AG04449 (cell line): ENCODE results near the gene ENTPD7.

Experiments
- CTCF ChIA-PET: fragments of 350-600 bp; formaldehyde crosslinking; extraction: SDS; loops from one replicate; lab custom pipeline; 2021; ENCODE audit warnings: antibody characterized with exemption; lab: Yijun Ruan, JAX
- POLR2A ChIA-PET: fragments of 400-600, 350-600 bp; formaldehyde crosslinking; extraction: SDS; loops from one replicate; lab custom pipeline; 2020; ENCODE audit warnings: antibody characterized with exemption, inconsistent platforms; lab: Yijun Ruan, JAX
- DNase-seq: peaks from one replicate; pipeline ENCODE4 v3.0.0-alpha.2; 2010; ENCODE audit warnings: low read depth, low spot score
- H3K4me3 ChIP-seq: 2 replicates; pipeline ENCODE4 v1.5.1; 2011; ENCODE audit warnings: low read depth, mild to moderate bottlenecking, control low read depth, low read length
- TF ChIP-seq, protein P1 (sequence below): IDR thresholded peaks from one replicate; pipeline ENCODE4 v1.5.1; 2011; ENCODE audit warnings: mild to moderate bottlenecking, moderate library complexity, low read length, control low read depth, inconsistent platforms; ENCODE audit not compliant: insufficient read depth; ENCODE audit errors: missing control alignments

The ENTPD7 gene

DNA sequence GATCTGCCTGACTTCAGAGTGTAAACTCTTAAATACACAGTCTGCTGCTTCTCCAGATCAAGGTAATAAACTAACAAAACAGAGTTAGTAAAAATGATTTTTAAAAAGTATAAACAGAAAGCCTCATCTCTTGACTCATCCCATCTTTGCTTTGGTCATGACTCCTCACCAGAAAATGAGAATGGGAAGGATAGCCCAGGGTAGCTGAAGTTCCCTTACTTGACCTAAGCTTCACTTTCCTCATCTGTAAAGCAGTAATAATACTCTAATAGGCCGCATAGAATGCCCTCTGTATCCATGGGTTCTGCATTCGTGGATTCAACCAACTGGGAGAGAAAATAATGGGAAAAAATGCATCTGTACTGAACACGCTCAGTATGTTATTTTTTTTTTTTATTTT, 27.8 kb upstream of the ENTPD7 start:
- H3K4me3 ChIP-seq = no peak overlapping the region
- POLR2A ChIA-PET = interaction anchor here (1.7 kb wide), 1 partner anchor 10 kb away, joined by 7 read pairs; no protein-coding TSS in a partner anchor

GRCh38 chr10:99633832-99634231, 25.5 kb upstream of the ENTPD7 start:
- DNase-seq = no peak
- TF ChIP-seq, protein P1, sequence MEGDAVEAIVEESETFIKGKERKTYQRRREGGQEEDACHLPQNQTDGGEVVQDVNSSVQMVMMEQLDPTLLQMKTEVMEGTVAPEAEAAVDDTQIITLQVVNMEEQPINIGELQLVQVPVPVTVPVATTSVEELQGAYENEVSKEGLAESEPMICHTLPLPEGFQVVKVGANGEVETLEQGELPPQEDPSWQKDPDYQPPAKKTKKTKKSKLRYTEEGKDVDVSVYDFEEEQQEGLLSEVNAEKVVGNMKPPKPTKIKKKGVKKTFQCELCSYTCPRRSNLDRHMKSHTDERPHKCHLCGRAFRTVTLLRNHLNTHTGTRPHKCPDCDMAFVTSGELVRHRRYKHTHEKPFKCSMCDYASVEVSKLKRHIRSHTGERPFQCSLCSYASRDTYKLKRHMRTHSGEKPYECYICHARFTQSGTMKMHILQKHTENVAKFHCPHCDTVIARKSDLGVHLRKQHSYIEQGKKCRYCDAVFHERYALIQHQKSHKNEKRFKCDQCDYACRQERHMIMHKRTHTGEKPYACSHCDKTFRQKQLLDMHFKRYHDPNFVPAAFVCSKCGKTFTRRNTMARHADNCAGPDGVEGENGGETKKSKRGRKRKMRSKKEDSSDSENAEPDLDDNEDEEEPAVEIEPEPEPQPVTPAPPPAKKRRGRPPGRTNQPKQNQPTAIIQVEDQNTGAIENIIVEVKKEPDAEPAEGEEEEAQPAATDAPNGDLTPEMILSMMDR = no peak
- ChIA-PET POLR2A (interaction anchor here (0.7 kb wide), 1 partner anchor 97 kb away, joined by 3 read pairs; no protein-coding TSS in a partner anchor), CTCF (interaction anchor here (2.7 to 7.9 kb wide), 2 partner anchors 26 to 76 kb away, joined by 12 to 204 read pairs; partner anchors contain the start of gene ENTPD7)
- no peak overlapping the region for H3K4me3 ChIP-seq

More for the DNA sequence above, 27.8 kb upstream of the ENTPD7 start:
- CTCF ChIA-PET = interaction anchor here (0.8 to 7.9 kb wide), 24 partner anchors 8 to 414 kb away, joined by 3 to 204 read pairs (median 4); partner anchors contain the start of gene ENTPD7
- DNase-seq = no peak
- TF ChIP-seq, protein P1 = no peak

DNA sequence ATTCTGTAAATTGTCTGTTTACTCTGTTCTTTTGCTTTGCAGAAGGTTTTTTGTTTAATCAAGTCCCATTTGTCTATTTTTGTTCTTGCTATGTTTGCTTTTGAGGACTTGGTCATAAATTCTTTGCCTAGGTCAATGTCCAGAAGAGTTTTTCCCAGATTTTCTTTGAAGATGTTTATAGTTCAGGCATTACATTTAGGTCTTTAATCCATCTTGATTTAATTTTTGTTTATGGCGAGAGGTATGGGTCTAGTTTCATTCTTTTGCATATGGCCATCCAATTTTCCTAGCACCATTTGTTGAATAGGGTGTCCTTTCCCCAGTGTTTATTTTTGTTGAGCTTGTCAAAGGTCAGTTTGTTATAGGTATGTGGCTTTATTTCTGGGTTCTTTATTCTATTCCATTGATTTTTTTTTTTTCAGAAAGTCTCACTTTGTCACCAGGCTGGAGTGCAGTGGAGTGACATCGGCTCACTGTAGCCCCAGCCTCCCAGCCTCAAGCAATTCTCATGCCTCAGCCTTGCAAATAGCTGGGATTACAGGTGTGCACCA, 11.6 kb upstream of the ENTPD7 start:
- TF ChIP-seq, protein P1 = no peak
- DNase-seq = no peak
- ChIA-PET CTCF (interaction anchor here (1.3 to 1.8 kb wide), 2 partner anchors 11 to 17 kb away, joined by 3 to 5 read pairs; no protein-coding TSS in a partner anchor), POLR2A (no interaction called here)
- H3K4me3 ChIP-seq = no peak overlapping the region

DNA sequence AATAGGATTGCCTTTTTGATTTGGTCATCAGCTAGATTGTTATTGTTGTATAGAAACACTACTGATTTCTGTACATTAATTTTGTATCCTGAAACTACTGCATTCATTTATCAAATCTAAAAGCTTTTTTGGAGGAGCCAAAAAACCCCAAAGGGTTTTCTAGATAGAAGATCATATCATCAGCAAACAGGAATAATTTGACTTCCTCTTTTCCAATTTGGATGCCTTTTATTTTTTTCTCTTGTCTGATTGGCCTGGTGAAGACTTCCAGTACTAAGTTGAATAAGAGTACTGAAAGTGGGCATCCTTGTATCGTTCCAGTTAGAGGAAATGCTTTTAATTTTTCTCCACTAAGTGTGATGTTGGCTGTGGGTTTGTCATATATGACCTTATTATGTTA, 10.6 kb upstream of the ENTPD7 start:
- POLR2A ChIA-PET = no interaction called here
- no peak for DNase-seq
- H3K4me3 ChIP-seq = no peak overlapping the region
- TF ChIP-seq, protein P1 = no peak
- CTCF ChIA-PET = interaction anchor here (1.3 to 1.8 kb wide), 2 partner anchors 10 to 18 kb away, joined by 3 to 5 read pairs; no protein-coding TSS in a partner anchor

DNA sequence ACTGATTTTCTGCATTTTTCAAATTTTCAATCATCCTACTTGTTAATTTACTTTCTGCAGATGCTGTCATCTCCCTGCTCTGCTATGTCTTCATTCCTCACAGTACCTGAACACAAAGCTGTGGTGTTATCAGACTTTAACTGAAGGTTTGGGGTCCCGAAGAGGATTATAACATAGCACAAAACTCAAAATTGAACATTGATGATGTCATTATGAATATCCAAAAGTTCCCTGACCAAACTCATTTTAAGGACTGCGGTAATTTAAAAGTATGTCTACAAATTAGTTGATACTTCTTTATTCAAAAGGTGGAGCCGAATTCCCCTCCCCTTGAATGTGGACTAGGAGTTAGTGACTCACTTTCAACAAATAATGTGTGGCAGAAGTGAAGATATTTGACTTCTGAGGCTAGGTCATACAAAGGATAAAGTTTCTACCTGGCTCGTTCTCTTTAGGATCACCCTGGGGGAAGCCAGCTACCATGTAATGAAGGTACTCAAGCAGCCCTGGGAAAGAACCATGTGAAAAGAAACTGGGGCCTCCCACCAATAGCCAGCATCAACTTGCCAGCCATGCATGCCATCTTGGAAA, 6.4 kb upstream of the ENTPD7 start:
- CTCF ChIA-PET = interaction anchor here (1.3 to 2.2 kb wide), 2 partner anchors 21 to 58 kb away, joined by 4 to 8 read pairs; no protein-coding TSS in a partner anchor
- no peak overlapping the region for H3K4me3 ChIP-seq
- TF ChIP-seq, protein P1 = no peak
- DNase-seq = no peak
- POLR2A ChIA-PET = no interaction called here

DNA sequence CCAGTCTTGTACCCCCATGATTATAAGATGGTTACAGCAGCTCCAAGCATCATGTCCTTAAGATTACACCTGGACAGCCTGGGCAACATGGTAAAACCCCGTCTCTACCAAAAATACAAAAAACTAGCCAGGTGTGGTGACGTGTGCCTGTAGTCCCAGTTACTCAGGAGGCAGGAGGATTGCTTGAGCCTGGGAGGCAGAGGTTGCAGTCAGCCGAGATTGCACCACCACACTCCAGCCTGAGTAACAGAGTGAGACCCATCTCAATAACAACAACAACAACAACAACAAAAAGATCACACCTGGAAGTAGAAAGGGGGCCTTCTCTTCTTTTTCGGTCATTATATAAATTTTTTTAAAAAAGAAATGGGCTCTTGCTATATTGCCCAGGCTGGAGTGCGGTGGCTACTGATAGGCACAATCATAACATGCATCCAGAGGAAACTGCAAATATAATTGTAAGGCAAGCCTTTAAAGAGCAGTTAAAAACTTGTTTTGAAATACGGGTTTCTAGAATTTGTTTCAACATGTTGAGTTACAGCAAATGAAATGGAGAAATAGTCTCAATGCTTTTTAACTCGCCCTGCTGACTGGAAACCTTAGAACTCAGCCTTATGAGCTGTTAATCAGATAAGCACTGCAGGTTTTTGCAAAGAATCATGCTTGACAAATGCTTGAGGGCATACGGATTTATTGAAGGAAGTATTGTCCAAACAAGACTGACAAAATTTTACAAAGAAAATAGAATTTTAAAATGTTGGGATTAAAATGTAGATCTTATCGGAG, 4.7 kb upstream of the ENTPD7 start:
- POLR2A ChIA-PET = no interaction called here
- CTCF ChIA-PET = interaction anchor here (1.3 to 1.4 kb wide), 2 partner anchors 23 to 33 kb away, joined by 3 to 4 read pairs; no protein-coding TSS in a partner anchor

More for the DNA sequence above, 4.7 kb upstream of the ENTPD7 start:
- no peak overlapping the region for H3K4me3 ChIP-seq
- DNase-seq = no peak
- TF ChIP-seq, protein P1 = no peak
